HEK293 (cell line): ENCODE results near the gene XAGE2.

Experiments used
- SALL2 ChIP-seq: fragments of 450-650 bp; formaldehyde crosslinking; IDR thresholded peaks from 2 replicates; pipeline ENCODE4 v1.5.0; 2017; ENCODE audit warnings: missing biosample characterization, mild to moderate bottlenecking, missing genetic modification characterization, borderline replicate concordance
- SETDB1 ChIP-seq: IDR thresholded peaks from one replicate; pipeline ENCODE4 v1.6.1; 2017; ENCODE audit warnings: mild to moderate bottlenecking, low read length, moderate library complexity, mixed read lengths; ENCODE audit not compliant: insufficient read length
- YY1 ChIP-seq: fragments of 450-650 bp; formaldehyde crosslinking; IDR thresholded peaks from 2 replicates; pipeline ENCODE4 v1.5.1; 2018; ENCODE audit warnings: missing biosample characterization, missing genetic modification characterization
- ZNF302 ChIP-seq: fragments of 450-650 bp; formaldehyde crosslinking; IDR thresholded peaks from 2 replicates; pipeline ENCODE4 v1.5.1; 2016; ENCODE audit warnings: missing biosample characterization, missing genetic modification characterization, low read depth
- ZNF311 ChIP-seq: fragments of 450-650 bp; formaldehyde crosslinking; IDR thresholded peaks from 2 replicates; pipeline ENCODE4 v1.5.1; 2017; ENCODE audit warnings: missing biosample characterization, missing genetic modification characterization, borderline replicate concordance
- TF ChIP-seq, protein P1 (sequence below): fragments of 450-650 bp; formaldehyde crosslinking; IDR thresholded peaks from 2 replicates; pipeline ENCODE4 v1.5.1; 2016; ENCODE audit warnings: missing biosample characterization, missing genetic modification characterization
- TF ChIP-seq, protein P2 (sequence below): fragments of 450-650 bp; formaldehyde crosslinking; IDR thresholded peaks from 2 replicates; pipeline ENCODE4 v1.5.1; 2016; ENCODE audit warnings: missing biosample characterization, missing genetic modification characterization
- TF ChIP-seq, protein P3 (sequence below): fragments of 450-650 bp; formaldehyde crosslinking; conservative IDR thresholded peaks from 2 replicates; pipeline ENCODE4 v1.5.1; 2016; ENCODE audit warnings: low read depth, missing biosample characterization, missing genetic modification characterization
- TF ChIP-seq, protein P4 (sequence below): fragments of 450-650 bp; formaldehyde crosslinking; IDR thresholded peaks from 2 replicates; pipeline ENCODE4 v1.5.1; 2016; ENCODE audit warnings: missing biosample characterization, missing genetic modification characterization, borderline replicate concordance

DNA sequence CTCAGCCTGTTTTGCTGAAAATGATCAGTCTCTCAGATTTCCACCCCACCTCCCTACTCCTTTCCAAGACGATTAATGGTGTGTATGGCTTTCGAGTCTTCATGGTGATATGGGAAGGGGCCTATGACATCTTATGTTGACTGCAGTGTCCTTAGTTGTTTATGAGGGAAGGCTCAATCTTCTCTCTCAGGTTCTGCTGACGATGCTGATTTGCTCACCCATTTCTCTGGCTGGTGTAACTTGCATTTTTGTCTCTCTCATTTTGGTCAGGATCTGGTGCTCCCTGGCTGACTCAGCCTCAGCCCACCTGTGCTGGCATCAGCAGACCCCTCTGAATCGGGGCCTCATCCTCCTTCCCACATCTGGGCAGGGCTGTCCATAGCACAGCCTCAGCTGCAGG is 31.4 kb upstream of the XAGE2 start:
- TF ChIP-seq, protein P1, sequence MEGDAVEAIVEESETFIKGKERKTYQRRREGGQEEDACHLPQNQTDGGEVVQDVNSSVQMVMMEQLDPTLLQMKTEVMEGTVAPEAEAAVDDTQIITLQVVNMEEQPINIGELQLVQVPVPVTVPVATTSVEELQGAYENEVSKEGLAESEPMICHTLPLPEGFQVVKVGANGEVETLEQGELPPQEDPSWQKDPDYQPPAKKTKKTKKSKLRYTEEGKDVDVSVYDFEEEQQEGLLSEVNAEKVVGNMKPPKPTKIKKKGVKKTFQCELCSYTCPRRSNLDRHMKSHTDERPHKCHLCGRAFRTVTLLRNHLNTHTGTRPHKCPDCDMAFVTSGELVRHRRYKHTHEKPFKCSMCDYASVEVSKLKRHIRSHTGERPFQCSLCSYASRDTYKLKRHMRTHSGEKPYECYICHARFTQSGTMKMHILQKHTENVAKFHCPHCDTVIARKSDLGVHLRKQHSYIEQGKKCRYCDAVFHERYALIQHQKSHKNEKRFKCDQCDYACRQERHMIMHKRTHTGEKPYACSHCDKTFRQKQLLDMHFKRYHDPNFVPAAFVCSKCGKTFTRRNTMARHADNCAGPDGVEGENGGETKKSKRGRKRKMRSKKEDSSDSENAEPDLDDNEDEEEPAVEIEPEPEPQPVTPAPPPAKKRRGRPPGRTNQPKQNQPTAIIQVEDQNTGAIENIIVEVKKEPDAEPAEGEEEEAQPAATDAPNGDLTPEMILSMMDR (tag by site-specific recombination): no peak
- TF ChIP-seq SETDB1: no peak
- no peak for TF ChIP-seq ZNF311
- TF ChIP-seq, protein P2, sequence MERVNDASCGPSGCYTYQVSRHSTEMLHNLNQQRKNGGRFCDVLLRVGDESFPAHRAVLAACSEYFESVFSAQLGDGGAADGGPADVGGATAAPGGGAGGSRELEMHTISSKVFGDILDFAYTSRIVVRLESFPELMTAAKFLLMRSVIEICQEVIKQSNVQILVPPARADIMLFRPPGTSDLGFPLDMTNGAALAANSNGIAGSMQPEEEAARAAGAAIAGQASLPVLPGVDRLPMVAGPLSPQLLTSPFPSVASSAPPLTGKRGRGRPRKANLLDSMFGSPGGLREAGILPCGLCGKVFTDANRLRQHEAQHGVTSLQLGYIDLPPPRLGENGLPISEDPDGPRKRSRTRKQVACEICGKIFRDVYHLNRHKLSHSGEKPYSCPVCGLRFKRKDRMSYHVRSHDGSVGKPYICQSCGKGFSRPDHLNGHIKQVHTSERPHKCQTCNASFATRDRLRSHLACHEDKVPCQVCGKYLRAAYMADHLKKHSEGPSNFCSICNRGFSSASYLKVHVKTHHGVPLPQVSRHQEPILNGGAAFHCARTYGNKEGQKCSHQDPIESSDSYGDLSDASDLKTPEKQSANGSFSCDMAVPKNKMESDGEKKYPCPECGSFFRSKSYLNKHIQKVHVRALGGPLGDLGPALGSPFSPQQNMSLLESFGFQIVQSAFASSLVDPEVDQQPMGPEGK (tag by site-specific recombination): no peak
- no peak for TF ChIP-seq YY1 (tag by site-specific recombination)
- no peak for TF ChIP-seq SALL2 (tag by site-specific recombination)
- no peak for TF ChIP-seq ZNF302
- TF ChIP-seq, protein P3, sequence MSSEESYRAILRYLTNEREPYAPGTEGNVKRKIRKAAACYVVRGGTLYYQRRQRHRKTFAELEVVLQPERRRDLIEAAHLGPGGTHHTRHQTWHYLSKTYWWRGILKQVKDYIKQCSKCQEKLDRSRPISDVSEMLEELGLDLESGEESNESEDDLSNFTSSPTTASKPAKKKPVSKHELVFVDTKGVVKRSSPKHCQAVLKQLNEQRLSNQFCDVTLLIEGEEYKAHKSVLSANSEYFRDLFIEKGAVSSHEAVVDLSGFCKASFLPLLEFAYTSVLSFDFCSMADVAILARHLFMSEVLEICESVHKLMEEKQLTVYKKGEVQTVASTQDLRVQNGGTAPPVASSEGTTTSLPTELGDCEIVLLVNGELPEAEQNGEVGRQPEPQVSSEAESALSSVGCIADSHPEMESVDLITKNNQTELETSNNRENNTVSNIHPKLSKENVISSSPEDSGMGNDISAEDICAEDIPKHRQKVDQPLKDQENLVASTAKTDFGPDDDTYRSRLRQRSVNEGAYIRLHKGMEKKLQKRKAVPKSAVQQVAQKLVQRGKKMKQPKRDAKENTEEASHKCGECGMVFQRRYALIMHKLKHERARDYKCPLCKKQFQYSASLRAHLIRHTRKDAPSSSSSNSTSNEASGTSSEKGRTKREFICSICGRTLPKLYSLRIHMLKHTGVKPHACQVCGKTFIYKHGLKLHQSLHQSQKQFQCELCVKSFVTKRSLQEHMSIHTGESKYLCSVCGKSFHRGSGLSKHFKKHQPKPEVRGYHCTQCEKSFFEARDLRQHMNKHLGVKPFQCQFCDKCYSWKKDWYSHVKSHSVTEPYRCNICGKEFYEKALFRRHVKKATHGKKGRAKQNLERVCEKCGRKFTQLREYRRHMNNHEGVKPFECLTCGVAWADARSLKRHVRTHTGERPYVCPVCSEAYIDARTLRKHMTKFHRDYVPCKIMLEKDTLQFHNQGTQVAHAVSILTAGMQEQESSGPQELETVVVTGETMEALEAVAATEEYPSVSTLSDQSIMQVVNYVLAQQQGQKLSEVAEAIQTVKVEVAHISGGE: no peak
- TF ChIP-seq, protein P4, sequence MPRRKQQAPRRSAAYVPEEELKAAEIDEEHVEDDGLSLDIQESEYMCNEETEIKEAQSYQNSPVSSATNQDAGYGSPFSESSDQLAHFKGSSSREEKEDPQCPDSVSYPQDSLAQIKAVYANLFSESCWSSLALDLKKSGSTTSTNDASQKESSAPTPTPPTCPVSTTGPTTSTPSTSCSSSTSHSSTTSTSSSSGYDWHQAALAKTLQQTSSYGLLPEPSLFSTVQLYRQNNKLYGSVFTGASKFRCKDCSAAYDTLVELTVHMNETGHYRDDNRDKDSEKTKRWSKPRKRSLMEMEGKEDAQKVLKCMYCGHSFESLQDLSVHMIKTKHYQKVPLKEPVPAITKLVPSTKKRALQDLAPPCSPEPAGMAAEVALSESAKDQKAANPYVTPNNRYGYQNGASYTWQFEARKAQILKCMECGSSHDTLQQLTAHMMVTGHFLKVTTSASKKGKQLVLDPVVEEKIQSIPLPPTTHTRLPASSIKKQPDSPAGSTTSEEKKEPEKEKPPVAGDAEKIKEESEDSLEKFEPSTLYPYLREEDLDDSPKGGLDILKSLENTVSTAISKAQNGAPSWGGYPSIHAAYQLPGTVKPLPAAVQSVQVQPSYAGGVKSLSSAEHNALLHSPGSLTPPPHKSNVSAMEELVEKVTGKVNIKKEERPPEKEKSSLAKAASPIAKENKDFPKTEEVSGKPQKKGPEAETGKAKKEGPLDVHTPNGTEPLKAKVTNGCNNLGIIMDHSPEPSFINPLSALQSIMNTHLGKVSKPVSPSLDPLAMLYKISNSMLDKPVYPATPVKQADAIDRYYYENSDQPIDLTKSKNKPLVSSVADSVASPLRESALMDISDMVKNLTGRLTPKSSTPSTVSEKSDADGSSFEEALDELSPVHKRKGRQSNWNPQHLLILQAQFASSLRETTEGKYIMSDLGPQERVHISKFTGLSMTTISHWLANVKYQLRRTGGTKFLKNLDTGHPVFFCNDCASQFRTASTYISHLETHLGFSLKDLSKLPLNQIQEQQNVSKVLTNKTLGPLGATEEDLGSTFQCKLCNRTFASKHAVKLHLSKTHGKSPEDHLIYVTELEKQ (tag by site-specific recombination): no peak
